ENCODE results near the gene UNC5A. TPM values are rescaled to one million over a fixed set of nuclear protein-coding genes. Genes with fewer than 3 reads are reported as not detected.

The UNC5A gene
- total RNA-seq, 6 experiments from 2014 or later: not detected

DNA sequence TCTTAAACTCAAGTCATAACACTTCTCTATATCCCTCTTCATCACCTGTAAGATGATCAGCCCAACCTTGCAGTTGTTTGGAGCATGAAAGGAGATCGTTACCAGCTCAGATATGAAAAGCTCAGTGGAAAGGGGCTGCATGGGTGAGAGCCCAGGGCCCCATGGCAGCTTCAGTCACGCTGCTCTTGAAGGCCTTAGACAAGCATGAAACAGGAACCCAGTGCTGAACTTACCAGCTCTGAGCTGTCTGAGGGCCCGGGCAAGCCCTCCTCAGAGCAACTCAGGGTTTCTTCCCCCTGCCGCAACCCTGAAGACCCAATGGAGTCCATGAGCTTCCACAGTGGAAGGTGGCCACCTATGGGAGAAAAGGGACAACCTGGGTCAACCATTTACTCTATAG is 85.5 kb downstream of the UNC5A start:
- DNase-seq (peak in 1 of 3 donors; percentile 43), ATAC-seq (peak in 1 of 4 donors; percentile 13)
- Histone ChIP-seq H3K36me3 (no peaks in the 10 kb centered on the region), H3K27me3 (no peaks in the 10 kb centered on the region), H3K9me3 (no peaks in the 10 kb centered on the region), H3K4me3 (no peak overlapping the region), H3K4me1 (no peaks in the 10 kb centered on the region), H3K27ac (no peak overlapping the region)
- intact Hi-C loops (cut with DNase I): no loop called here
- 80% methylated on average over 2 of the region's 4 CpGs for WGBS (ENCODE audit: insufficient coverage, low coverage, low lambda C conversion rate, missing lambda C conversion rate)
- TF ChIP-seq, protein P1, sequence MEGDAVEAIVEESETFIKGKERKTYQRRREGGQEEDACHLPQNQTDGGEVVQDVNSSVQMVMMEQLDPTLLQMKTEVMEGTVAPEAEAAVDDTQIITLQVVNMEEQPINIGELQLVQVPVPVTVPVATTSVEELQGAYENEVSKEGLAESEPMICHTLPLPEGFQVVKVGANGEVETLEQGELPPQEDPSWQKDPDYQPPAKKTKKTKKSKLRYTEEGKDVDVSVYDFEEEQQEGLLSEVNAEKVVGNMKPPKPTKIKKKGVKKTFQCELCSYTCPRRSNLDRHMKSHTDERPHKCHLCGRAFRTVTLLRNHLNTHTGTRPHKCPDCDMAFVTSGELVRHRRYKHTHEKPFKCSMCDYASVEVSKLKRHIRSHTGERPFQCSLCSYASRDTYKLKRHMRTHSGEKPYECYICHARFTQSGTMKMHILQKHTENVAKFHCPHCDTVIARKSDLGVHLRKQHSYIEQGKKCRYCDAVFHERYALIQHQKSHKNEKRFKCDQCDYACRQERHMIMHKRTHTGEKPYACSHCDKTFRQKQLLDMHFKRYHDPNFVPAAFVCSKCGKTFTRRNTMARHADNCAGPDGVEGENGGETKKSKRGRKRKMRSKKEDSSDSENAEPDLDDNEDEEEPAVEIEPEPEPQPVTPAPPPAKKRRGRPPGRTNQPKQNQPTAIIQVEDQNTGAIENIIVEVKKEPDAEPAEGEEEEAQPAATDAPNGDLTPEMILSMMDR (IDR thresholded peaks at IDR 0.05): no peak
- no peak for TF ChIP-seq POLR2A (IDR thresholded peaks at IDR 0.05)

DNA sequence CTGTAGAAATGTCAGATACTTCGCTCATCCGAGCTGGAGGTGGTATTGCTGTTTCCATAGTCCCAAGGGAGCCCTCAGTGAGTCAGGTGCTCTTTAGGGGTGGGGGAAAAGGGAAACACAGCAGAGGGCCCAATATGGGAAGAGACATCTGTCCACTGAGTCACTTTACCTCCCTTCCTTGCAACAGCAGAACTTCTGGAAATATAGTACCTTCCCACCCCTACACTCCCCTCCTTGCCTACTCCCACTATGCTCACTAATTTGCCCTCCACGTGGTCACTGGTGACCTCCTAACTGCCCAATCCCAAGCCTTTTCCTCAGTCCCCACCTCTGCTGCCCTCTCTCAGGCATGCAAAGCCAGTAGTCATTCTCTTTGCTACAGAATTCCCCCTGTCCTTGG is 86.9 kb downstream of the UNC5A start:
- H3K4me3 ChIP-seq: no peak overlapping the region

DNA sequence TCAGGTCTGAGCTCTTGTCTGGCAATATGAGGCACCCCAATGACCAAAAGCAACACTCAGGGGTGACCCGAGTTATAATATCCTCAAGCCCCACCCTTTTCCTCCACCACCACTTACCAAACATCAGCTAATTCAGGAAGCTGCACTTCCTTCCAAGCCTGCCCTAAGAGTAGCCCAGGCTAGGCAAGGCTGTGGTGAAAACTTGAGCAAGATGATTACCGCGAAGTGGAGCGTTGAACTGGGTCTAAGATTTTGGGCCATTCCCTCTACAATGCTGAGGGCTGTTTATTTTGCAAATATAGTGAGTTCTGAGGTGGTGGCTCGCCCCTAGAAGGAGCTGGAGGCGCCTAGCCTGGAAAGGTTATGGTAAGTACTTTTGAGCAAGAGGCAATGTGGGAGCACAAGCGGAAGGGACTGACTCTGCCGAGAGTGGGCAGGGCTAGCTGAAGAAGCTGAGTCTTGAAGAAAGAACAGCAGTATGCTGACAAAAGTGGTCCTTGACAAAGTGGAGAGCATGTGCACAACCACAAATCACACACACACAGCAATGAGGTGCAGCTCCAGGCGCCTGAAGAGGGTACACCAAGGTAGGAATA is 89.0 kb downstream of the UNC5A start, which contains the start of gene HK3:
Gene HK3 (minus strand): TSS at position 51 of the 596 bp plus-strand sequence. CDS start 3,187 bp downstream, outside the sequence.
- H3K27me3 ChIP-seq: no peaks in the 10 kb centered on the region
- DNase-seq (peak in 2 of 3 donors; percentile 45 to 51), ATAC-seq (peak; percentile 50 to 68 (median 54))
- no peaks in the 10 kb centered on the region for H3K4me1 ChIP-seq
- peak within 1 kb of the TSS in 2 of 3 donors; percentile 17 to 22 for H3K4me3 ChIP-seq
- WGBS (ENCODE audit: insufficient coverage, low coverage, low lambda C conversion rate, missing lambda C conversion rate): 61% methylated on average over 8 of the region's 9 CpGs
- peaks cover 0 to 8% (median 4%) of the 10 kb centered on the region in 4 donors for H3K36me3 ChIP-seq
- TF ChIP-seq POLR2A (IDR thresholded peaks at IDR 0.05): no peak
- TF ChIP-seq, protein P1 (IDR thresholded peaks at IDR 0.05): no peak
- H3K27ac ChIP-seq: peak within 1 kb of the TSS in 1 of 3 donors; percentile 24
- H3K9me3 ChIP-seq: no peaks in the 10 kb centered on the region
- intact Hi-C loops (cut with DNase I): no loop called here

More for the DNA sequence above, 86.9 kb downstream of the UNC5A start:
- ATAC-seq (no peak), DNase-seq (peak in 1 of 3 donors; percentile 12)
- Histone ChIP-seq H3K9me3 (no peaks in the 10 kb centered on the region), H3K36me3 (no peaks in the 10 kb centered on the region), H3K4me1 (no peaks in the 10 kb centered on the region), H3K27me3 (no peaks in the 10 kb centered on the region), H3K27ac (no peak overlapping the region)
- 43% methylated on average over 3 of the region's 3 CpGs for WGBS (ENCODE audit: insufficient coverage, low coverage, low lambda C conversion rate, missing lambda C conversion rate)
- TF ChIP-seq, protein P1 (IDR thresholded peaks at IDR 0.05): no peak
- no peak for TF ChIP-seq POLR2A (IDR thresholded peaks at IDR 0.05)
- intact Hi-C loops (cut with DNase I): no loop called here

DNA sequence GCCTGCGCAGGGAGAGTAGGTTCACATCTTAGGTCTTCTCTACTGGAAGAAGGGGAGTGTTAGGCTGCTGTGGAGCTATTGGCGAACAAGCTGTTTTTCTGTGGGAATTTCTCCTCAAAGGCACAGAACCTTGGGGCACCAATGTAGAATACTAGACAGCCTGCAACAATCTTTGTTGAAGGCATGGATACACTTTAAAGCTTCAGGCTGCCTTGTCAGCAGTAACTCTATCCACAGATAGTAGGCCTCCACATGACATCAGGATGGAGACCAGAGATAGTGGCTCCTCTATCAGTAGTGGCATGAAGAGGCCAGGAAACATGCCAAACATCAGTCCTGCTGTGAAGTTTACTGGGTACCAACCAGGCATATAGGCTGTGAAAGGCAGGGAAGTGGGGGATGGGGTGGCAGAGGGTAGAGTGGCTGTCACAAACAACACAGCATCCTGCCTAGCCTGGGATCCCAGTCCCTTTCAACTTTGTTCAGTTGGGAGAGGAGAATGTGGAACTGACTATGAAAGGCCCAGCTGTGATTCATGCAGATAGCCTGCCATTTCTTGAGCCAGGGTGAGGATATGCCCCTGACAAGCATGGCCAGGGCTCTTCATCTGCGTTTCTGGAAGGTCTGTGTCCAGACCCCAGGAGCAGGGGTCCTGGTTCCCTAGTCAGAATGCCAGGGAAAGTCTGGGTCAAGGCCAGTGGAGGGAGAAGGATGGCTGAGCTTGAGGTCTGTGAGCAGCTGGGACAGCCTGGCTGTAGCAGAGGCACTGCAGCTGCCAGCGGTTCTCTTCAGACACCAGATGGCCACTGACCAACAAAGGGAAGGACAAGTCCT is 89.8 kb downstream of the UNC5A start:
- peak in 1 of 4 donors; percentile 9 for ATAC-seq
- peak in 1 of 3 donors; percentile 40 for DNase-seq
- Histone ChIP-seq H3K36me3 (peaks cover 0 to 16% (median 7%) of the 10 kb centered on the region in 4 donors), H3K4me1 (no peaks in the 10 kb centered on the region), H3K9me3 (no peaks in the 10 kb centered on the region), H3K4me3 (no peak overlapping the region), H3K27me3 (no peaks in the 10 kb centered on the region), H3K27ac (no peak overlapping the region)
- TF ChIP-seq, protein P1 (IDR thresholded peaks at IDR 0.05): no peak
- no peak for TF ChIP-seq POLR2A (IDR thresholded peaks at IDR 0.05)
- 92% methylated on average over 2 of the region's 4 CpGs for WGBS (ENCODE audit: insufficient coverage, low coverage, low lambda C conversion rate, missing lambda C conversion rate)
- intact Hi-C loops (cut with DNase I): no loop called here
